BE2C (cell line): ENCODE measurements around the gene LHFPL2.
A peak's percentile ranks its signal among the peaks of the same experiment; 100 is the strongest.

Experiments
- DNase-seq: peaks from one replicate; pipeline ENCODE4 v3.0.0-alpha.2; 2020
- H3K27me3 ChIP-seq: fragments of 250-450 bp; sonication (Bioruptor Pico); 2 replicates; pipeline ENCODE4 v1.5.1; 2020; ENCODE audit warnings: mild to moderate bottlenecking
- H3K36me3 ChIP-seq: fragments of 250-450 bp; sonication (Bioruptor Pico); 2 replicates; pipeline ENCODE4 v1.5.1; 2020; ENCODE audit warnings: mild to moderate bottlenecking
- H3K4me1 ChIP-seq: fragments of 250-450 bp; sonication (Bioruptor Pico); 2 replicates; pipeline ENCODE4 v1.5.1; 2020
- H3K4me3 ChIP-seq: 2 replicates; pipeline ENCODE4 v1.5.1; 2011; ENCODE audit warnings: low read depth, low read length
- H3K9me3 ChIP-seq: fragments of 250-450 bp; sonication (Bioruptor Pico); 2 replicates; pipeline ENCODE4 v1.5.1; 2020
- CTCF ChIP-seq: IDR thresholded peaks from 2 replicates; pipeline ENCODE4 v1.5.1; 2012; ENCODE audit warnings: mild to moderate bottlenecking, low read depth, low read length

The LHFPL2 gene

GRCh38 chr5:78653031-78653430 is 4.5 kb upstream of the LHFPL2 start:
- no peaks in the 10 kb centered on the region for H3K27me3 ChIP-seq
- no peaks in the 10 kb centered on the region; the same call in 1 of the 2 replicates for H3K9me3 ChIP-seq
- no peak for DNase-seq
- no peaks in the 10 kb centered on the region for H3K4me1 ChIP-seq
- H3K4me3 ChIP-seq = no peak overlapping the region
- TF ChIP-seq CTCF = no peak
- no peaks in the 10 kb centered on the region for H3K36me3 ChIP-seq

- DNase-seq = no peak
- Histone ChIP-seq H3K9me3 (no peaks in the 10 kb centered on the region; the same call in 1 of the 2 replicates), H3K27me3 (no peaks in the 10 kb centered on the region), H3K4me3 (no peak overlapping the region), H3K36me3 (no peaks in the 10 kb centered on the region), H3K4me1 (peaks cover 4% of the 10 kb centered on the region; the same call in 1 of the 2 replicates)
- TF ChIP-seq CTCF = no peak
These were observed 2.9 kb upstream of the LHFPL2 start for GRCh38 chr5:78651468-78651867.

- peaks cover 4% of the 10 kb centered on the region; the same call in 1 of the 2 replicates for H3K4me1 ChIP-seq
- no peak for TF ChIP-seq CTCF
- DNase-seq = no peak
- H3K27me3 ChIP-seq = no peaks in the 10 kb centered on the region
- no peak overlapping the region for H3K4me3 ChIP-seq
- H3K36me3 ChIP-seq = no peaks in the 10 kb centered on the region
- H3K9me3 ChIP-seq = no peaks in the 10 kb centered on the region
These were observed 2.0 kb upstream of the LHFPL2 start for GRCh38 chr5:78650531-78650930.

GRCh38 chr5:78649861-78650496 is 1.4 kb upstream of the LHFPL2 start:
- DNase-seq = no peak
- H3K4me1 ChIP-seq = peaks cover 4% of the 10 kb centered on the region; the same call in 1 of the 2 replicates

GRCh38 chr5:78649211-78649695 is 681 bp upstream of the LHFPL2 start:
- no peaks in the 10 kb centered on the region for H3K36me3 ChIP-seq
- H3K4me1 ChIP-seq = peaks cover 4% of the 10 kb centered on the region; the same call in 1 of the 2 replicates
- no peaks in the 10 kb centered on the region for H3K9me3 ChIP-seq
- peak overlapping the region; percentile 85 for H3K4me3 ChIP-seq
- no peak for TF ChIP-seq CTCF
- H3K27me3 ChIP-seq = no peaks in the 10 kb centered on the region
- no peak for DNase-seq

More at GRCh38 chr5:78649861-78650496, 1.4 kb upstream of the LHFPL2 start:
- H3K9me3 ChIP-seq = no peaks in the 10 kb centered on the region
- no peak overlapping the region for H3K4me3 ChIP-seq
- no peaks in the 10 kb centered on the region for H3K36me3 ChIP-seq
- H3K27me3 ChIP-seq = no peaks in the 10 kb centered on the region
- TF ChIP-seq CTCF = no peak

- Histone ChIP-seq H3K27me3 (no peaks in the 10 kb centered on the region), H3K4me3 (peak overlapping the region; percentile 85), H3K36me3 (no peaks in the 10 kb centered on the region), H3K4me1 (peaks cover 4% of the 10 kb centered on the region; the same call in 1 of the 2 replicates), H3K9me3 (no peaks in the 10 kb centered on the region)
- TF ChIP-seq CTCF = no peak
- DNase-seq = peak; percentile 77
These were observed 674 bp downstream of the LHFPL2 start for GRCh38 chr5:78647838-78648358.
